Activated naive CD4-positive, alpha-beta T cell treated with anti-CD3 and anti-CD28 coated beads for 36 hours (primary cell): ENCODE data around the gene MRPL37. TPM values are rescaled to one million over a fixed set of nuclear protein-coding genes. Genes with fewer than 3 reads are reported as not detected.

Experiments used
- CTCF ChIA-PET: fragments of 350-600 bp; sonication (Branson Sonifier 250); formaldehyde crosslinking; loops from one replicate; lab custom pipeline; 2021; ENCODE audit warnings: antibody characterized with exemption; lab: Charles Lee
- DNase-seq: peaks from one replicate; pipeline ENCODE4 v3.0.0-alpha.2; 2020
- H3K27ac Mint-ChIP-seq: one replicate; pipeline ENCODE4 v1.8.0; 2021; ENCODE audit warnings: mild to moderate bottlenecking, mixed read lengths
- H3K27me3 Mint-ChIP-seq: one replicate; pipeline ENCODE4 v1.8.0; 2021; ENCODE audit warnings: low read depth, mixed read lengths
- H3K36me3 Mint-ChIP-seq: one replicate; pipeline ENCODE4 v1.8.0; 2021; ENCODE audit warnings: low read depth, mixed read lengths
- H3K4me1 Mint-ChIP-seq: one replicate; pipeline ENCODE4 v1.8.0; 2021; ENCODE audit warnings: low read depth, mixed read lengths
- H3K4me3 Mint-ChIP-seq: one replicate; pipeline ENCODE4 v1.8.0; 2021; ENCODE audit warnings: mild to moderate bottlenecking, moderate library complexity, mixed read lengths
- H3K9me3 Mint-ChIP-seq: one replicate; pipeline ENCODE4 v1.8.0; 2021; ENCODE audit warnings: mixed read lengths
- intact Hi-C: fragments of 100-400 bp; cut with micrococcal nuclease; formaldehyde crosslinking; loops from one replicate; pipeline ENCODE4 v1.15.1; 2023
- total RNA-seq, 2 experiments: library from RNA; stranded (reverse); gene quantifications; one replicate each; pipeline ENCODE4 v1.2.3, GENCODE V29; 2021

MRPL37 gene
- total RNA-seq, 2 experiments from 2014 or later = 203 to 211 TPM

DNA sequence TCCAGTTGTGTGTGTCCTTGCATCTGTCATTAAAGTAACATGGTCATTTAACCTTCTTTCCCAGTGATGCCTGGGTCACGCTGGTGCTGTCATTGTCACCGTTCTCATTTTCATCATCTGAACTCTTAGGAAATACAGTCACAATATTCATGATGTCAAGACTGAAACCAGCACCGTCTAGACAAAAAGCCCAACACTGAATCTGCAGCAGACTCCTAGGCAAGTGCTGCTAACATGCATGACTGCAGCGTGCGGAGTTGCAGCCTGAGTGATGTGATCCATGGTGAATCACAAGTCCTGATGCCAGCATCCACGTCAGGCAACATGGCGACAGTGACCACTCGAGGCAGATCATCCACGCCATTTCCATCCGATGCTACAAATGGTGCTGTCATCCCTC lies 37.6 kb downstream of the MRPL37 start:
- no peak overlapping the region for H3K27ac Mint-ChIP-seq
- CTCF ChIA-PET = interaction anchor here (0.6 kb wide), 1 partner anchor 489 kb away, joined by 3 read pairs; no protein-coding TSS in a partner anchor
- DNase-seq = no peak
- no peaks in the 10 kb centered on the region for H3K4me1 Mint-ChIP-seq
- no peak overlapping the region for H3K4me3 Mint-ChIP-seq
- intact Hi-C loops = no loop called here
- no peaks in the 10 kb centered on the region for H3K27me3 Mint-ChIP-seq
- H3K36me3 Mint-ChIP-seq = peaks cover 18% of the 10 kb centered on the region
- H3K9me3 Mint-ChIP-seq = no peaks in the 10 kb centered on the region

DNA sequence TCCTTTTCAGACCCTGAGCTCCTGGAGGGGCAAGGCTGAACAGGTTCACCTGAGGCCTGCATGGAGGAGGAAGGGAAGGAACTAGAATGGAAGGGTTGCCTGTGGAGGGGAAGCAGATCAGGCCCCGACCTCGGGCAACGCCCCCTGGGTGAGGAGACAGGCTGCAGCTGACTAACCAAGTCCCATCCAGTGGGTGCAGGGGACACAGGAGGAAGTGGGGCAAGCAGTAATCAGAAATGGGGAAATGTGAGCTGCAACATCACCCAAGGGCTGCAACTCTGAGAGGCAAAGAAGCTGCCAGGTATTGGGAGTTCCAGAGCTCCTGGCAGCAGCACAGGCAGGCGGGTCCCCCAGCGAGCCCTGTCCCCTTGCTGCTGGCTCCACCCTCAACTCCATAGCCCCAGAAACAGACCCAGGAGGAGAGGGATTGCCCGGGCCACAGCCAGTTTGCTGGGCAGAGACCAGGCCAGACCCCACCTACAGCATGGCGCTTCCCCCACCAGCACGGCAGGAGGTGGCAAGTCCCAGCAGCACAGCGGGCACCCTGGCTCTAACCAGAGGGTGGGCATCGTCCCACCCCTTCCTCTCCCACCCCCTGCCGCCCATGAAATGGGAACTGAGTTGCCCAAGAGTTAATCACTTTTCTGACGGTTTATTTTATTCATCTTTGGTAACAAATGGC lies 38.5 kb downstream of the MRPL37 start:
- H3K27ac Mint-ChIP-seq = no peak overlapping the region
- H3K9me3 Mint-ChIP-seq = no peaks in the 10 kb centered on the region
- CTCF ChIA-PET = interaction anchor here (0.6 kb wide), 1 partner anchor 489 kb away, joined by 3 read pairs; no protein-coding TSS in a partner anchor
- H3K27me3 Mint-ChIP-seq = no peaks in the 10 kb centered on the region
- H3K4me3 Mint-ChIP-seq = no peak overlapping the region
- intact Hi-C loops = no loop called here
- no peak for DNase-seq
- H3K4me1 Mint-ChIP-seq = no peaks in the 10 kb centered on the region
- H3K36me3 Mint-ChIP-seq = peaks cover 20% of the 10 kb centered on the region

- DNase-seq = no peak
- Mint-ChIP-seq H3K4me3 (no peak overlapping the region), H3K9me3 (no peaks in the 10 kb centered on the region), H3K27ac (no peak overlapping the region), H3K27me3 (no peaks in the 10 kb centered on the region), H3K36me3 (peaks cover 20% of the 10 kb centered on the region), H3K4me1 (no peaks in the 10 kb centered on the region)
- CTCF ChIA-PET = no interaction called here
- intact Hi-C loops = no loop called here
These were observed 39.0 kb downstream of the MRPL37 start for GRCh38 chr1:54239035-54239383.

DNA sequence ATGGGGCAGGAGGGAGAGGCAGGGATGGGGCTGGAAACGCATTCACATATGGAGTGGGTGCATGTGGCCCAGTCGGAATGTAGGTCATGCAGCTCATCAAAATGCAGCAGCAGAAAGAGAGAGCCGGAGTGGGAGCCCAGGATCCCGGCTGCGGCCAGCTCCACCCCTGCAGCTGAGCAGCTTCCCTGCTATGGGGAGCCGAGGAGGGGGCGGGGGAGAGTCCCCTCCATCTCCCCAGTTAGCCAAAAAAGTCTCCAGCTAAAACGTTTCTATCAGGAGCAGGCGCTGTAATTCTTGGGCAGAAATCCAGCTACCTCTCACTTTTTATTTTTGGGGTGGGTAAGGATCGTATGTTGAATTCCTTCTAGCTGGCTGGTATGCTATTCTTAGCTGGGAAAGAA lies 39.7 kb downstream of the MRPL37 start:
- intact Hi-C loops = no loop called here
- Mint-ChIP-seq H3K4me3 (no peak overlapping the region), H3K9me3 (no peaks in the 10 kb centered on the region), H3K27me3 (no peaks in the 10 kb centered on the region), H3K4me1 (no peaks in the 10 kb centered on the region), H3K36me3 (peaks cover 19% of the 10 kb centered on the region), H3K27ac (no peak overlapping the region)
- DNase-seq = no peak
- CTCF ChIA-PET = no interaction called here

GRCh38 chr1:54240741-54241335 lies 40.9 kb downstream of the MRPL37 start:
- intact Hi-C loops = no loop called here
- CTCF ChIA-PET = no interaction called here
- H3K9me3 Mint-ChIP-seq = no peaks in the 10 kb centered on the region
- no peaks in the 10 kb centered on the region for H3K4me1 Mint-ChIP-seq
- H3K27ac Mint-ChIP-seq = no peak overlapping the region
- no peak overlapping the region for H3K4me3 Mint-ChIP-seq
- no peaks in the 10 kb centered on the region for H3K27me3 Mint-ChIP-seq
- no peak for DNase-seq
- peaks cover 18% of the 10 kb centered on the region for H3K36me3 Mint-ChIP-seq

DNA sequence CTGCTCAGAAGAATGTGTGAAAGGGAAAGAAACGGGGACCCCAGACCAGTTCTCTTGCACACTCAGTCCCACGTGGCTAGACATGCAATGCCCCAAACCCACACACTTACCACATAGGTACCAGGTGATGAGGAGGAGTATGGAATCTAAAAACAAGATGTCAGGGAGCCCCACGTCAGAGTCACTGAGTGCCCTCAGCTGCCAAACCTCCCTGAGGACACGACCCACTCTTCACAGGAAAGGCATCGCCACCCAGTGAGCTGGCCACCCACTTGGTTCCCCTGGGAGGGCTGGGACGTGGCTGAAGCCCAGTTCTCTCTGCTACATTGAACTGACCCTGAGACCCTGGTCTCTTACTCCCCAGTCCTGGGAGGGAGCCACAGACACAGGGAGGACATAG lies 41.4 kb downstream of the MRPL37 start:
- no peak overlapping the region for H3K27ac Mint-ChIP-seq
- CTCF ChIA-PET = interaction anchor here (0.5 kb wide), 1 partner anchor 570 kb away, joined by 3 read pairs; no protein-coding TSS in a partner anchor
- intact Hi-C loops = no loop called here
- peaks cover 18% of the 10 kb centered on the region for H3K36me3 Mint-ChIP-seq
- no peaks in the 10 kb centered on the region for H3K9me3 Mint-ChIP-seq
- no peak overlapping the region for H3K4me3 Mint-ChIP-seq
- no peaks in the 10 kb centered on the region for H3K4me1 Mint-ChIP-seq
- no peak for DNase-seq
- H3K27me3 Mint-ChIP-seq = no peaks in the 10 kb centered on the region

DNA sequence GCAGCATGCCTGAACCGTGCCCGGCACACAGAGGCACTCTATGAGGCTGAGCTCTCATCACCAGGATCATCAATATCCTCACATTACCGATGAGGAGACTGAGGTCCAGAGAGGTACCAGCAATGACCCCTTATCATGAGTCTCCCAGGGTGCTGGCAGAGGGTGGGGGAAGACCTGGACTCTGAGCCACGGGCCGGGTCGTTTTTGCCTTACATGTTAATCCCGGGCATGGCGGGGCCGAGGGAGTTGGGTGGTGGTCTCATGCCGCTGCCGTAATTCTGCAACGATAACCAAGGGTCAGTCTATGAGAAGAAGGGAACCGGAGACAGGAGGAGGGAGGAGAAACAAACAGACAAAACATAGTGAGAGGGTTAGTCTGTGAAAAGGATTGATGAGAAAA lies 43.1 kb downstream of the MRPL37 start:
- CTCF ChIA-PET = no interaction called here
- no peak overlapping the region for H3K27ac Mint-ChIP-seq
- intact Hi-C loops = no loop called here
- H3K36me3 Mint-ChIP-seq = peaks cover 9% of the 10 kb centered on the region
- no peaks in the 10 kb centered on the region for H3K27me3 Mint-ChIP-seq
- no peaks in the 10 kb centered on the region for H3K9me3 Mint-ChIP-seq
- H3K4me1 Mint-ChIP-seq = no peaks in the 10 kb centered on the region
- DNase-seq = no peak
- H3K4me3 Mint-ChIP-seq = no peak overlapping the region

- Mint-ChIP-seq H3K36me3 (peaks cover 4% of the 10 kb centered on the region), H3K4me1 (no peaks in the 10 kb centered on the region), H3K9me3 (no peaks in the 10 kb centered on the region), H3K4me3 (no peak overlapping the region), H3K27ac (no peak overlapping the region), H3K27me3 (no peaks in the 10 kb centered on the region)
- CTCF ChIA-PET = no interaction called here
- intact Hi-C loops = no loop called here
- no peak for DNase-seq
These were observed 44.7 kb downstream of the MRPL37 start for GRCh38 chr1:54244655-54245054.

DNA sequence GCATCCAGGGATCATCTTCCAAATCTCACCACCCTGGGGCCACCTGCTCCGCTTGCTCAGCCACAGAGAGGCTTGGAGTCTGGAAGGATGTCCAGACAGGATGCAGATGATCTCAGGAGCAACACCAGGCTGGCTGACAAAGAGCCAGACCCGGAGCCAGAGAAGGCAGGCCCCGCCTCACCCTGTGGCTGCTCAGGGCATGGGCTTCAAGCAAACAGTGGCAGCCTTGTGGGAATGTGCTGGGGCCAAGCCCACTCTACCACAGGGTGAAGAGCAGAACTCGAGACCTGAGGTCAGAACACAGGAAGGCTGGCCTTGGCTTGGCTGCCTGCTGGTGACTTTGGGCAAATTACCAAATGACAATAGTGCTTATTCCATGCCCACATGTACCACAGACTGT lies 45.5 kb downstream of the MRPL37 start:
- DNase-seq = no peak
- intact Hi-C loops = no loop called here
- no peaks in the 10 kb centered on the region for H3K9me3 Mint-ChIP-seq
- no peak overlapping the region for H3K27ac Mint-ChIP-seq
- H3K4me1 Mint-ChIP-seq = no peaks in the 10 kb centered on the region
- no peak overlapping the region for H3K4me3 Mint-ChIP-seq
- no peaks in the 10 kb centered on the region for H3K27me3 Mint-ChIP-seq
- peaks cover 4% of the 10 kb centered on the region for H3K36me3 Mint-ChIP-seq
- CTCF ChIA-PET = no interaction called here

DNA sequence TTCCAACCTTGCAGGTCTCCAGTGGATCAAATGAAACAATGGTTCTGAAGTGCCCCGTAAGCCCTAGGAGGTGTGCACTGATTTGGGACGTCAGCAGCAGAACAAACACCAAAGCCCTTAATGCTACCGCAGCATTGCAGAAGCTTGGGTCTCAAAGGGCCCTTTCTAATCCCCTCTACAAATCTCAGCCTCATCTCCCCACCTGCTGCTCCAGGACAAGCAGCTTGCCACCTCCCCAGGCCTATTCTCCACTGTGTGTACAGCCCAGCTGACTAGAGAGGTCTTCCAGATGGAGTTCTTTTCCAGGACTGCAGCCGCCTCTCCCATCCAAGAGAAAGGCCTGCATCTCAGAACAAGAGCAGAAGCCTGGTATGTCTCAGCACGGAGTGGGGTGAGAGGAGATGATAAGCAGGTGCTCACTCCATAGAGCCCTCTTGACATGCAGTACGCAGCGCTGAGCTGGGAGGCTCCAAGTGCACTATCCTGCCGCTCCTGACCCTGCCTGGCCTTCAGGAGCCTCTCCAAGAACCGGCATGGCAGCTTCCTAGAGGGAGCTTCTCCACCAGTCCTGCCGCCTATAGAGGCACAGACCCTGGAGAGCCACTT lies 46.3 kb downstream of the MRPL37 start:
- CTCF ChIA-PET = no interaction called here
- no peak overlapping the region for H3K4me3 Mint-ChIP-seq
- no peak for DNase-seq
- H3K27ac Mint-ChIP-seq = no peak overlapping the region
- H3K9me3 Mint-ChIP-seq = no peaks in the 10 kb centered on the region
- no peaks in the 10 kb centered on the region for H3K27me3 Mint-ChIP-seq
- H3K4me1 Mint-ChIP-seq = no peaks in the 10 kb centered on the region
- peaks cover 4% of the 10 kb centered on the region for H3K36me3 Mint-ChIP-seq
- intact Hi-C loops = no loop called here

DNA sequence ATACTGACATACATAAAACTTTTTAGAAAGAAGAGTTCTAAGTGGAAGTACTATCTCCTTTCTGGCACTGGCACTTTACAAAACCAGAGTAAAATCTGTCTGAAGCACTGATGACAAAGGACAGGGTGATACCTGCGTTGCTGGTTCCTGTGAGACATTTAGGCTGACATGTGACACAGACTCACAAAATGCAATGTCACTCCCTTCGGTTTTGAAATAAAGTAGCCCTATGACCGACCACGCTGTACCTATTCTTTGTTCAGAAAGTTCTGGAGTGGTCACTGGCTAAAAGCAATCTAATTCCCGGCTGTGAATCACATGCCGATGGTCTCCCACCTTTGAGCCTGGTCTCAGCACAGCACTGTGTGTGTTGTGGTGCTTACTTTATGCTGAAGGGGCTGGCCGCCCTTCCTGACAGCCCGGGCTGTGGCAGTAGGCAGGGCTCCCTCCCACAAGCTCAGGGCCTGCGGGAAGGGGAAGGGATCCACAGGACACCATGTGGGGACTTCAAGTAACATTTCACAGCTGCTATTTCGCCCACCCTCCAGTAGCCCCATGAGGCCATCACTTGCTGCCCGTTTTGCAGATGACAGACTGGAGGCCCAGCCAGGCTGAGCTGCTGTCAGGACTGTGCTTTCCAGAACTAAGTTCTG lies 48.0 kb downstream of the MRPL37 start:
- DNase-seq = no peak
- no peaks in the 10 kb centered on the region for H3K9me3 Mint-ChIP-seq

GRCh38 chr1:54248966-54249365 lies 49.0 kb downstream of the MRPL37 start:
- no peak overlapping the region for H3K4me3 Mint-ChIP-seq
- H3K9me3 Mint-ChIP-seq = no peaks in the 10 kb centered on the region
- H3K27ac Mint-ChIP-seq = no peak overlapping the region
- H3K4me1 Mint-ChIP-seq = no peaks in the 10 kb centered on the region
- H3K27me3 Mint-ChIP-seq = no peaks in the 10 kb centered on the region
- no peak for DNase-seq
- intact Hi-C loops = no loop called here
- peaks cover 2% of the 10 kb centered on the region for H3K36me3 Mint-ChIP-seq
- CTCF ChIA-PET = no interaction called here

More for the DNA sequence above, 48.0 kb downstream of the MRPL37 start:
- H3K4me1 Mint-ChIP-seq = no peaks in the 10 kb centered on the region
- H3K36me3 Mint-ChIP-seq = peaks cover 3% of the 10 kb centered on the region
- CTCF ChIA-PET = no interaction called here
- H3K27ac Mint-ChIP-seq = no peak overlapping the region
- H3K27me3 Mint-ChIP-seq = no peaks in the 10 kb centered on the region
- no peak overlapping the region for H3K4me3 Mint-ChIP-seq
- intact Hi-C loops = no loop called here
